Vagina (tissue), 2 donors: Measurements from ENCODE around the gene RNU5B-1. TPM values are rescaled to one million over a fixed set of nuclear protein-coding genes. Genes with fewer than 3 reads are reported as not detected.

Experiments used
- DNase-seq, 2 donors: peaks; one replicate each; pipeline ENCODE4 v3.0.0-alpha.2; 2017; ENCODE audit errors: extremely low spot score in 2 of 2
- H3K27ac ChIP-seq: fragments of 200-600 bp; sonication (generic); one replicate; pipeline ENCODE4 v1.5.1; 2019
- H3K27me3 ChIP-seq: fragments of 200-600 bp; sonication (generic); one replicate; pipeline ENCODE4 v1.5.1; 2019
- H3K36me3 ChIP-seq, 2 donors: fragments of 200-600 bp; sonication (generic); one replicate each; pipeline ENCODE4 v1.5.1; 2017 to 2019
- H3K4me1 ChIP-seq: fragments of 200-600 bp; sonication (generic); one replicate; pipeline ENCODE4 v1.5.1; 2019
- H3K4me3 ChIP-seq, 2 donors: fragments of 200-600 bp; sonication (generic); 1 replicate in 1 of 2; 2 replicates in 1 of 2; pipeline ENCODE4 v1.5.1; 2016 to 2019
- H3K9me3 ChIP-seq: fragments of 200-600 bp; sonication (generic); one replicate; pipeline ENCODE4 v1.5.1; 2019
- CTCF ChIP-seq, 3 experiments: fragments of 450-650 bp in 2 of 3; fragments of 200-600 bp in 1 of 3; sonication (generic) in 1 of 3; IDR thresholded peaks; one replicate each; pipeline ENCODE4 v1.5.1; 2017 to 2019; ENCODE audit warnings: antibody characterized with exemption in 3 of 3, mild to moderate bottlenecking in 2 of 3, moderate library complexity in 2 of 3
- POLR2A ChIP-seq, 2 donors: fragments of 450-650 bp; IDR thresholded peaks; one replicate each; pipeline ENCODE4 v1.6.1; 2017; ENCODE audit warnings: antibody characterized with exemption in 2 of 2, mild to moderate bottlenecking in 2 of 2, moderate library complexity in 2 of 2
- POLR2AphosphoS5 ChIP-seq, 2 donors: sonication (generic); formaldehyde crosslinking; IDR thresholded peaks; one replicate each; pipeline ENCODE4 v1.9.0; 2017; ENCODE audit warnings: antibody characterized with exemption in 2 of 2, mild to moderate bottlenecking in 2 of 2, low read depth in 1 of 2; ENCODE audit not compliant: insufficient read depth in 1 of 2
- intact Hi-C: fragments of 100-400 bp; cut with DNase I; formaldehyde crosslinking; loops from one replicate; pipeline ENCODE4 v1.15.1; 2023
- total RNA-seq: library from RNA; depleted of rRNA; stranded (reverse); fragments of >200 nt; gene quantifications from one replicate; pipeline ENCODE4 v1.2.3, GENCODE V29; 2016

RNU5B-1 gene
- total RNA-seq, 1 donor from 2014 or later: not detected

- Histone ChIP-seq H3K4me1 (peaks cover 51% of the 10 kb centered on the region), H3K27ac (peak overlapping the region; percentile 87), H3K36me3 (peaks cover 0 to 18% of the 10 kb centered on the region in 2 donors), H3K27me3 (no peaks in the 10 kb centered on the region), H3K9me3 (no peaks in the 10 kb centered on the region), H3K4me3 (no peak overlapping the region)
- intact Hi-C loops: no loop called here
- peak in 1 of 2 donors; percentile 94 for DNase-seq
- TF ChIP-seq POLR2A (IDR thresholded peaks at IDR 0.05) (no peak), POLR2AphosphoS5 (IDR thresholded peaks at IDR 0.05; ENCODE audit: insufficient read depth in 1 of 2, low read depth in 1 of 2) (peak; percentile 24 to 63)
Observed at GRCh38 chr15:65259367-65259797, 45.1 kb upstream of the RNU5B-1 start.

- Histone ChIP-seq H3K27ac (peak overlapping the region; percentile 87), H3K4me1 (peaks cover 40% of the 10 kb centered on the region), H3K9me3 (no peaks in the 10 kb centered on the region), H3K27me3 (no peaks in the 10 kb centered on the region), H3K4me3 (no peak overlapping the region), H3K36me3 (peaks cover 0 to 18% of the 10 kb centered on the region in 2 donors)
- TF ChIP-seq CTCF (IDR thresholded peaks at IDR 0.05) (no peak), POLR2AphosphoS5 (IDR thresholded peaks at IDR 0.05; ENCODE audit: insufficient read depth in 1 of 2, low read depth in 1 of 2) (no peak), POLR2A (IDR thresholded peaks at IDR 0.05) (no peak)
- no peak for DNase-seq
- intact Hi-C loops: no loop called here
Observed at GRCh38 chr15:65260968-65261367, 43.5 kb upstream of the RNU5B-1 start.

DNA sequence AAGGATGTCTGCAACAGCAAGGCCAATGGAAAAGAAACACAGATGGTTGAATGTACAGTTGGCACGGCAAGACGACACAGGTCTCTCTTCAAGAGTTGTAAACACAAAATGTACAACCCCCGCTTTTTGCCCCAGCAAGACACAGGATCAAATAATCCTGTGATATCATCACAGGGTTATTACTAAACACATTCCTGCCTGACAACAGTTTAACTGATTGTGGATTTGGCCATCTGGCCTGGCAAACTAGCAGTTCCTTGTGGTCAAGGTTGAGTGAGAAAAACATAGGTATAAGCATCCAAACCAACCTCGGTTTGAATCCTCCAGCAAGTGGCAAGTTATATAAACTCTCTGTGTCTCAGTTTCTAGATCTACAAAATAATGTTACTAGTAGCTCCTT, 41.2 kb upstream of the RNU5B-1 start:
- H3K4me3 ChIP-seq: no peak overlapping the region
- intact Hi-C loops: no loop called here
- H3K9me3 ChIP-seq: no peaks in the 10 kb centered on the region
- peaks cover 0 to 18% of the 10 kb centered on the region in 2 donors for H3K36me3 ChIP-seq
- H3K27me3 ChIP-seq: no peaks in the 10 kb centered on the region
- no peak for DNase-seq
- peaks cover 22% of the 10 kb centered on the region for H3K4me1 ChIP-seq
- TF ChIP-seq POLR2A (IDR thresholded peaks at IDR 0.05): no peak
- no peak for TF ChIP-seq POLR2AphosphoS5 (IDR thresholded peaks at IDR 0.05; ENCODE audit: insufficient read depth in 1 of 2, low read depth in 1 of 2)
- TF ChIP-seq CTCF (IDR thresholded peaks at IDR 0.05): no peak
- no peak overlapping the region for H3K27ac ChIP-seq

DNA sequence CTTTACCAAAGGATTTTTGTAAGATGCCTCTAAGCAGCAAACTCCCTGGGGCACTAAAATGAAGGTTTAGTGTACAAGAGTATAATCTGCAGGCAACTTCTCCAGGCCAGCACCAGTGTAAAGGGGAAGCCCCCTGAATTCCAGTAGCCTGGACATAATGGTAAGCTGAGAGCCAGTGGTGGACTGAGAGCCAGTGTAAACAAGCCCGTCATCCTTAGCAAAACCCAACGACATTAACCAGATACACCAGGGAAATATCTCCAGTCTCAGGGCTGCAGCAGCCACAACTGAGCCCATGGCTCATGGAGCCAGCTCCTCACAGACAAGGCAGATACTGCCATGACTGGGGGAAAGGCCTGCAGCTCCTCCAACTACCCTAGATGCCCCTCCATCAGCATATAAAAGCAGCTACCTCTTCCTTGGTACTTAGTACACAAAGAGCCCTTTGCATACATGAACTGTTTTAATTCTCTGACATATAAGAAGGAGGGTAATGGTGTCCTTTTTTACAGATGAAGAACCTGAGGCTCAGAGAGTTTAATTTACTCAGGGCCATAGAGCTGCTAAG, 39.5 kb upstream of the RNU5B-1 start:
- H3K27me3 ChIP-seq: no peaks in the 10 kb centered on the region
- H3K36me3 ChIP-seq: peaks cover 0 to 18% of the 10 kb centered on the region in 2 donors
- TF ChIP-seq POLR2A (IDR thresholded peaks at IDR 0.05): no peak
- TF ChIP-seq POLR2AphosphoS5 (IDR thresholded peaks at IDR 0.05; ENCODE audit: insufficient read depth in 1 of 2, low read depth in 1 of 2): no peak
- TF ChIP-seq CTCF (IDR thresholded peaks at IDR 0.05): no peak
- no peak overlapping the region for H3K4me3 ChIP-seq
- DNase-seq: no peak
- no peaks in the 10 kb centered on the region for H3K9me3 ChIP-seq
- H3K4me1 ChIP-seq: peaks cover 7% of the 10 kb centered on the region
- intact Hi-C loops: no loop called here
- H3K27ac ChIP-seq: no peak overlapping the region

GRCh38 chr15:65266469-65266868, 38.0 kb upstream of the RNU5B-1 start:
- DNase-seq: no peak
- Histone ChIP-seq H3K4me3 (no peak overlapping the region), H3K4me1 (no peaks in the 10 kb centered on the region), H3K27ac (no peak overlapping the region), H3K36me3 (peaks cover 0 to 15% of the 10 kb centered on the region in 2 donors), H3K9me3 (no peaks in the 10 kb centered on the region), H3K27me3 (no peaks in the 10 kb centered on the region)
- intact Hi-C loops: no loop called here
- TF ChIP-seq CTCF (IDR thresholded peaks at IDR 0.05): no peak
- TF ChIP-seq POLR2AphosphoS5 (IDR thresholded peaks at IDR 0.05; ENCODE audit: insufficient read depth in 1 of 2, low read depth in 1 of 2): no peak
- no peak for TF ChIP-seq POLR2A (IDR thresholded peaks at IDR 0.05)
